ENCODE data around the gene CYP2F1.

DNA sequence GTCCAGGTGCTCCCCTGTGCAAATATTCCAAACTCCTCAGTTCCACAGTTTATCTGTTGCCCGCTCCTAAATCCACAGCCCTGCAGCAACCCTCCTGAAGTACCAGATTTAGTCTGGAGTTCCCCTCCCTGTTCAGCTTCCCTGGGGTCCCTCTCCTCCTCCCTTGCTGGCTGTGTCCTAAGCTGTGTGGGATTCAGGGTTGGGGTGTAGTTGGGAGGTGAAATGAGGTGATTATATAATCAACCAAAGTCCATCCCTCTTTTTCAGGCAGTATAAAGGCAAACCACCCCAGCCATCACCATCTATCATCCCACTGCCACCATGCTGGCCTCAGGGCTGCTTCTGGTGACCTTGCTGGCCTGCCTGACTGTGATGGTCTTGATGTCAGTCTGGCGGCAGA, 26.1 kb upstream of the CYP2F1 start, which contains the start of gene CYP2A13:
- TF ChIP-seq RAD21 (conservative IDR thresholded peaks at IDR 0.05 in 1 of 2, IDR thresholded peaks at IDR 0.05 in 1 of 2) (no peak), BHLHE40 (IDR thresholded peaks at IDR 0.05; ENCODE audit: low read depth, low read length) (no peak), RNF2 (IDR thresholded peaks at IDR 0.05; ENCODE audit: borderline replicate concordance, low read depth) (no peak), CHD2 (IDR thresholded peaks at IDR 0.05; ENCODE audit: low read length, partially characterized antibody) (no peak), EP300 (IDR thresholded peaks at IDR 0.05) (no peak), EHMT2 (IDR thresholded peaks at IDR 0.05; ENCODE audit: low read depth) (no peak), NR3C1 (IDR thresholded peaks at IDR 0.05) (no peak)
- TF ChIP-seq, protein P1, sequence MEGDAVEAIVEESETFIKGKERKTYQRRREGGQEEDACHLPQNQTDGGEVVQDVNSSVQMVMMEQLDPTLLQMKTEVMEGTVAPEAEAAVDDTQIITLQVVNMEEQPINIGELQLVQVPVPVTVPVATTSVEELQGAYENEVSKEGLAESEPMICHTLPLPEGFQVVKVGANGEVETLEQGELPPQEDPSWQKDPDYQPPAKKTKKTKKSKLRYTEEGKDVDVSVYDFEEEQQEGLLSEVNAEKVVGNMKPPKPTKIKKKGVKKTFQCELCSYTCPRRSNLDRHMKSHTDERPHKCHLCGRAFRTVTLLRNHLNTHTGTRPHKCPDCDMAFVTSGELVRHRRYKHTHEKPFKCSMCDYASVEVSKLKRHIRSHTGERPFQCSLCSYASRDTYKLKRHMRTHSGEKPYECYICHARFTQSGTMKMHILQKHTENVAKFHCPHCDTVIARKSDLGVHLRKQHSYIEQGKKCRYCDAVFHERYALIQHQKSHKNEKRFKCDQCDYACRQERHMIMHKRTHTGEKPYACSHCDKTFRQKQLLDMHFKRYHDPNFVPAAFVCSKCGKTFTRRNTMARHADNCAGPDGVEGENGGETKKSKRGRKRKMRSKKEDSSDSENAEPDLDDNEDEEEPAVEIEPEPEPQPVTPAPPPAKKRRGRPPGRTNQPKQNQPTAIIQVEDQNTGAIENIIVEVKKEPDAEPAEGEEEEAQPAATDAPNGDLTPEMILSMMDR (IDR thresholded peaks at IDR 0.05), result no peak
- TF ChIP-seq, protein P2, sequence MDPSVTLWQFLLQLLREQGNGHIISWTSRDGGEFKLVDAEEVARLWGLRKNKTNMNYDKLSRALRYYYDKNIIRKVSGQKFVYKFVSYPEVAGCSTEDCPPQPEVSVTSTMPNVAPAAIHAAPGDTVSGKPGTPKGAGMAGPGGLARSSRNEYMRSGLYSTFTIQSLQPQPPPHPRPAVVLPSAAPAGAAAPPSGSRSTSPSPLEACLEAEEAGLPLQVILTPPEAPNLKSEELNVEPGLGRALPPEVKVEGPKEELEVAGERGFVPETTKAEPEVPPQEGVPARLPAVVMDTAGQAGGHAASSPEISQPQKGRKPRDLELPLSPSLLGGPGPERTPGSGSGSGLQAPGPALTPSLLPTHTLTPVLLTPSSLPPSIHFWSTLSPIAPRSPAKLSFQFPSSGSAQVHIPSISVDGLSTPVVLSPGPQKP (IDR thresholded peaks at IDR 0.05; ENCODE audit: low read depth, low read length), result no peak
- TF ChIP-seq, protein P3, sequence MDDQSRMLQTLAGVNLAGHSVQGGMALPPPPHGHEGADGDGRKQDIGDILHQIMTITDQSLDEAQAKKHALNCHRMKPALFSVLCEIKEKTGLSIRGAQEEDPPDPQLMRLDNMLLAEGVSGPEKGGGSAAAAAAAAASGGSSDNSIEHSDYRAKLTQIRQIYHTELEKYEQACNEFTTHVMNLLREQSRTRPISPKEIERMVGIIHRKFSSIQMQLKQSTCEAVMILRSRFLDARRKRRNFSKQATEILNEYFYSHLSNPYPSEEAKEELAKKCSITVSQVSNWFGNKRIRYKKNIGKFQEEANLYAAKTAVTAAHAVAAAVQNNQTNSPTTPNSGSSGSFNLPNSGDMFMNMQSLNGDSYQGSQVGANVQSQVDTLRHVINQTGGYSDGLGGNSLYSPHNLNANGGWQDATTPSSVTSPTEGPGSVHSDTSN (IDR thresholded peaks at IDR 0.05), result no peak
- TF ChIP-seq, protein P4, sequence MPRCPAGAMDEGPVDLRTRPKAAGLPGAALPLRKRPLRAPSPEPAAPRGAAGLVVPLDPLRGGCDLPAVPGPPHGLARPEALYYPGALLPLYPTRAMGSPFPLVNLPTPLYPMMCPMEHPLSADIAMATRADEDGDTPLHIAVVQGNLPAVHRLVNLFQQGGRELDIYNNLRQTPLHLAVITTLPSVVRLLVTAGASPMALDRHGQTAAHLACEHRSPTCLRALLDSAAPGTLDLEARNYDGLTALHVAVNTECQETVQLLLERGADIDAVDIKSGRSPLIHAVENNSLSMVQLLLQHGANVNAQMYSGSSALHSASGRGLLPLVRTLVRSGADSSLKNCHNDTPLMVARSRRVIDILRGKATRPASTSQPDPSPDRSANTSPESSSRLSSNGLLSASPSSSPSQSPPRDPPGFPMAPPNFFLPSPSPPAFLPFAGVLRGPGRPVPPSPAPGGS (IDR thresholded peaks at IDR 0.05), result no peak
- TF ChIP-seq, protein P5, sequence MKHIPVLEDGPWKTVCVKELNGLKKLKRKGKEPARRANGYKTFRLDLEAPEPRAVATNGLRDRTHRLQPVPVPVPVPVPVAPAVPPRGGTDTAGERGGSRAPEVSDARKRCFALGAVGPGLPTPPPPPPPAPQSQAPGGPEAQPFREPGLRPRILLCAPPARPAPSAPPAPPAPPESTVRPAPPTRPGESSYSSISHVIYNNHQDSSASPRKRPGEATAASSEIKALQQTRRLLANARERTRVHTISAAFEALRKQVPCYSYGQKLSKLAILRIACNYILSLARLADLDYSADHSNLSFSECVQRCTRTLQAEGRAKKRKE (CRISPR knock-in tag; IDR thresholded peaks at IDR 0.05; ENCODE audit: low read depth), result no peak
- TF ChIP-seq, protein P6, sequence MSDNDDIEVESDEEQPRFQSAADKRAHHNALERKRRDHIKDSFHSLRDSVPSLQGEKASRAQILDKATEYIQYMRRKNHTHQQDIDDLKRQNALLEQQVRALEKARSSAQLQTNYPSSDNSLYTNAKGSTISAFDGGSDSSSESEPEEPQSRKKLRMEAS (IDR thresholded peaks at IDR 0.05), result no peak

All from A549 (cell line).